Natural killer cell (primary cell): ENCODE measurements around the gene SLC25A13. TPM values are rescaled to one million over a fixed set of nuclear protein-coding genes. Genes with fewer than 3 reads are reported as not detected.

Experiments used
- ATAC-seq, 3 donors: fragments of 150-1000 bp in 2 of 3; fragments of 200-7000 bp in 1 of 3; cut with Tn5 transposase; 1 replicate in 1 of 3; 2 replicates in 2 of 3; pipeline ENCODE4 v1.10.0; 2021; ENCODE audit warnings: mild to moderate bottlenecking in 2 of 3, moderate library complexity in 2 of 3
- DNase-seq, 2 donors: peaks; one replicate each; pipeline versions ENCODE4 v3.0.0 to v3.0.0-alpha.2; 2013 to 2021; ENCODE audit warnings: mixed read lengths in 1 of 2
- H3K27ac ChIP-seq: one replicate; pipeline ENCODE4 v1.5.1; 2013; ENCODE audit warnings: mild to moderate bottlenecking, low read length
- H3K27me3 ChIP-seq: one replicate; pipeline ENCODE4 v1.6.1; 2013; ENCODE audit warnings: low read length; ENCODE audit not compliant: control insufficient read depth, insufficient read depth
- H3K36me3 ChIP-seq: one replicate; pipeline ENCODE4 v1.6.1; 2013; ENCODE audit warnings: low read length; ENCODE audit not compliant: control insufficient read depth, insufficient read depth
- H3K4me1 ChIP-seq: one replicate; pipeline ENCODE4 v1.6.1; 2013; ENCODE audit warnings: low read length; ENCODE audit not compliant: control insufficient read depth, insufficient read depth
- H3K4me3 ChIP-seq: one replicate; pipeline ENCODE4 v1.5.1; 2013; ENCODE audit warnings: low read length
- H3K9me3 ChIP-seq: one replicate; pipeline ENCODE4 v1.6.1; 2013; ENCODE audit warnings: low read length; ENCODE audit not compliant: control insufficient read depth, insufficient read depth
- H3K27ac Mint-ChIP-seq, 2 donors: one replicate each; pipeline ENCODE4 v1.8.0; 2022; ENCODE audit warnings: mild to moderate bottlenecking in 2 of 2, mixed read lengths in 2 of 2, moderate library complexity in 1 of 2
- H3K27me3 Mint-ChIP-seq, 2 donors: one replicate each; pipeline ENCODE4 v1.8.0; 2022; ENCODE audit warnings: low read depth in 2 of 2, mixed read lengths in 2 of 2
- H3K36me3 Mint-ChIP-seq: one replicate; pipeline ENCODE4 v1.8.0; 2022; ENCODE audit warnings: mixed read lengths
- H3K4me1 Mint-ChIP-seq, 2 donors: one replicate each; pipeline ENCODE4 v1.8.0; 2022; ENCODE audit warnings: mixed read lengths in 2 of 2
- H3K4me3 Mint-ChIP-seq: one replicate; pipeline ENCODE4 v1.8.0; 2022; ENCODE audit warnings: mild to moderate bottlenecking, moderate library complexity, mixed read lengths
- H3K9me3 Mint-ChIP-seq, 2 donors: one replicate each; pipeline ENCODE4 v1.8.0; 2022; ENCODE audit warnings: mixed read lengths in 2 of 2
- CTCF ChIP-seq: fragments of 200-600 bp; IDR thresholded peaks from one replicate; pipeline ENCODE4 v1.8.0; 2022; ENCODE audit warnings: antibody characterized with exemption
- WGBS: methylation state at CpG from one replicate; pipeline ENCODE4 v1.1.7; 2013; ENCODE audit warnings: missing lambda C conversion rate; ENCODE audit not compliant: insufficient coverage; 5-methylcytosine and 5-hydroxymethylcytosine counted together
- intact Hi-C: fragments of 100-400 bp; cut with micrococcal nuclease; formaldehyde crosslinking; loops from one replicate; pipeline ENCODE4 v1.14.2; 2022
- total RNA-seq, 4 donors: library from RNA; stranded (reverse); fragments of 120-200 nt in 1 of 4; gene quantifications; one replicate each; pipeline versions ENCODE4 v1.2.3 to v1.2.4, GENCODE V29; 2013 to 2022

SLC25A13 gene
- total RNA-seq, 3 donors from 2014 or later (not counting 1 experiment from before 2014, with no cell fraction given) = 16.9 to 20.8 (median 20.5) TPM

GRCh38 chr7:96320442-96320841, 1.5 kb downstream of the SLC25A13 start:
- H3K9me3 ChIP-seq = no peaks in the 10 kb centered on the region
- intact Hi-C loops = no loop called here
- Mint-ChIP-seq H3K9me3 (no peaks in the 10 kb centered on the region), H3K27me3 (no peaks in the 10 kb centered on the region), H3K36me3 (no peaks in the 10 kb centered on the region), H3K4me3 (peak overlapping the region; percentile 93), H3K4me1 (peaks cover 22 to 23% of the 10 kb centered on the region in 2 donors), H3K27ac (peak overlapping the region; percentile 85 to 86)
- no peaks in the 10 kb centered on the region for H3K36me3 ChIP-seq
- WGBS = 29% methylated on average over 2 of the region's 2 CpGs
- no peak overlapping the region for H3K4me3 ChIP-seq
- no peak for TF ChIP-seq CTCF
- H3K27ac ChIP-seq = peak overlapping the region; percentile 90
- ATAC-seq (no peak), DNase-seq (peak in 1 of 2 donors; percentile 22)
- no peaks in the 10 kb centered on the region for H3K27me3 ChIP-seq
- peaks cover 4% of the 10 kb centered on the region for H3K4me1 ChIP-seq

GRCh38 chr7:96319439-96319838, 2.5 kb downstream of the SLC25A13 start:
- H3K27ac Mint-ChIP-seq = no peak overlapping the region
- H3K36me3 ChIP-seq = no peaks in the 10 kb centered on the region

GRCh38 chr7:96316949-96317348, 4.9 kb downstream of the SLC25A13 start:
- Histone ChIP-seq H3K9me3 (no peaks in the 10 kb centered on the region), H3K4me1 (no peaks in the 10 kb centered on the region), H3K27me3 (no peaks in the 10 kb centered on the region), H3K27ac (no peak overlapping the region), H3K36me3 (no peaks in the 10 kb centered on the region), H3K4me3 (no peak overlapping the region)
- TF ChIP-seq CTCF = no peak
- DNase-seq = no peak
- Mint-ChIP-seq H3K27ac (no peak overlapping the region), H3K9me3 (no peaks in the 10 kb centered on the region), H3K36me3 (no peaks in the 10 kb centered on the region), H3K4me1 (peaks cover 36 to 43% of the 10 kb centered on the region in 2 donors), H3K4me3 (no peak overlapping the region), H3K27me3 (no peaks in the 10 kb centered on the region)
- WGBS = 96% methylated on average over 6 of the region's 8 CpGs
- intact Hi-C loops = no loop called here
- ATAC-seq = no peak

More at GRCh38 chr7:96319439-96319838, 2.5 kb downstream of the SLC25A13 start:
- H3K4me1 Mint-ChIP-seq = peaks cover 24 to 27% of the 10 kb centered on the region in 2 donors
- no peak for ATAC-seq
- Histone ChIP-seq H3K27me3 (no peaks in the 10 kb centered on the region), H3K27ac (no peak overlapping the region), H3K4me1 (peaks cover 4% of the 10 kb centered on the region), H3K9me3 (no peaks in the 10 kb centered on the region), H3K4me3 (no peak overlapping the region)
- H3K4me3 Mint-ChIP-seq = no peak overlapping the region
- intact Hi-C loops = no loop called here
- TF ChIP-seq CTCF = no peak
- no peaks in the 10 kb centered on the region for H3K36me3 Mint-ChIP-seq
- H3K27me3 Mint-ChIP-seq = no peaks in the 10 kb centered on the region
- H3K9me3 Mint-ChIP-seq = no peaks in the 10 kb centered on the region
- no peak for DNase-seq

- no peaks in the 10 kb centered on the region for H3K9me3 Mint-ChIP-seq
- DNase-seq (no peak), ATAC-seq (no peak)
- no peak overlapping the region for H3K4me3 Mint-ChIP-seq
- H3K4me1 ChIP-seq = no peaks in the 10 kb centered on the region
- intact Hi-C loops = no loop called here
- no peaks in the 10 kb centered on the region for H3K9me3 ChIP-seq
- H3K4me3 ChIP-seq = no peak overlapping the region
- H3K27me3 Mint-ChIP-seq = no peaks in the 10 kb centered on the region
- H3K27ac Mint-ChIP-seq = no peak overlapping the region
- H3K36me3 Mint-ChIP-seq = no peaks in the 10 kb centered on the region
- H3K4me1 Mint-ChIP-seq = peaks cover 35 to 51% of the 10 kb centered on the region in 2 donors
- H3K27me3 ChIP-seq = no peaks in the 10 kb centered on the region
- H3K27ac ChIP-seq = no peak overlapping the region
- H3K36me3 ChIP-seq = no peaks in the 10 kb centered on the region
- no peak for TF ChIP-seq CTCF
Measured at GRCh38 chr7:96315125-96315512, 6.8 kb downstream of the SLC25A13 start.
